Hepatocyte (in vitro differentiated cells): ENCODE data around the gene HBA1.
"Not testable (repeated sequence)": the region's sequence is repeated elsewhere in the genome, so short reads cannot be mapped to it uniquely, and the experiment has no call there.

Experiments
- CTCF ChIP-seq: fragments of 200-600 bp; sonication (generic); IDR thresholded peaks from 2 replicates; pipeline ENCODE4 v1.5.1; 2016; ENCODE audit warnings: antibody characterized with exemption, mild to moderate bottlenecking; ENCODE audit not compliant: poor library complexity
- EZH2 ChIP-seq: fragments of 200-600 bp; sonication (generic); IDR thresholded peaks from 2 replicates; pipeline ENCODE4 v1.6.1; 2016; ENCODE audit warnings: antibody characterized with exemption, mild to moderate bottlenecking, borderline replicate concordance
- EZH2phosphoT487 ChIP-seq: fragments of 200-600 bp; sonication (generic); IDR thresholded peaks from one replicate; pipeline ENCODE4 v1.6.1; 2018; ENCODE audit warnings: antibody characterized with exemption, mild to moderate bottlenecking, low read depth, moderate library complexity; ENCODE audit not compliant: unreplicated experiment, severe bottlenecking

GRCh38 chr16:172374-172941, 4.0 kb upstream of the HBA1 start, which contains the start of gene HBA2:
- TF ChIP-seq EZH2phosphoT487, CTCF, EZH2: not testable (repeated sequence)
